ENCODE measurements around the gene GOLGA6L7. TPM values are rescaled to one million over a fixed set of nuclear protein-coding genes. Genes with fewer than 3 reads are reported as not detected.

The GOLGA6L7 gene
- total RNA-seq, 4 donors from 2014 or later = not detected

- TF ChIP-seq CTCF (IDR thresholded peaks at IDR 0.05; ENCODE audit: low read depth) = no peak
Observed at GRCh38 chr15:28892789-28893610, 44.6 kb upstream of the GOLGA6L7 start.

- TF ChIP-seq CTCF (IDR thresholded peaks at IDR 0.05; ENCODE audit: low read depth) = no peak
Observed at GRCh38 chr15:28891588-28891987, 43.1 kb upstream of the GOLGA6L7 start.

- TF ChIP-seq CTCF (IDR thresholded peaks at IDR 0.05; ENCODE audit: low read depth) = no peak
Observed at GRCh38 chr15:28890711-28891495, 42.5 kb upstream of the GOLGA6L7 start.

- TF ChIP-seq CTCF (IDR thresholded peaks at IDR 0.05; ENCODE audit: low read depth) = no peak
Observed at GRCh38 chr15:28889346-28889745, 40.9 kb upstream of the GOLGA6L7 start.

- no peak for TF ChIP-seq CTCF (IDR thresholded peaks at IDR 0.05; ENCODE audit: low read depth)
Observed at GRCh38 chr15:28888900-28889299, 40.5 kb upstream of the GOLGA6L7 start.

- no peak for TF ChIP-seq CTCF (IDR thresholded peaks at IDR 0.05; ENCODE audit: low read depth)
Observed at GRCh38 chr15:28888302-28888894, 40.0 kb upstream of the GOLGA6L7 start.

Data from subcutaneous adipose tissue (tissue), 4 donors.